ENCODE results near the gene P3H4.

Gene P3H4

DNA sequence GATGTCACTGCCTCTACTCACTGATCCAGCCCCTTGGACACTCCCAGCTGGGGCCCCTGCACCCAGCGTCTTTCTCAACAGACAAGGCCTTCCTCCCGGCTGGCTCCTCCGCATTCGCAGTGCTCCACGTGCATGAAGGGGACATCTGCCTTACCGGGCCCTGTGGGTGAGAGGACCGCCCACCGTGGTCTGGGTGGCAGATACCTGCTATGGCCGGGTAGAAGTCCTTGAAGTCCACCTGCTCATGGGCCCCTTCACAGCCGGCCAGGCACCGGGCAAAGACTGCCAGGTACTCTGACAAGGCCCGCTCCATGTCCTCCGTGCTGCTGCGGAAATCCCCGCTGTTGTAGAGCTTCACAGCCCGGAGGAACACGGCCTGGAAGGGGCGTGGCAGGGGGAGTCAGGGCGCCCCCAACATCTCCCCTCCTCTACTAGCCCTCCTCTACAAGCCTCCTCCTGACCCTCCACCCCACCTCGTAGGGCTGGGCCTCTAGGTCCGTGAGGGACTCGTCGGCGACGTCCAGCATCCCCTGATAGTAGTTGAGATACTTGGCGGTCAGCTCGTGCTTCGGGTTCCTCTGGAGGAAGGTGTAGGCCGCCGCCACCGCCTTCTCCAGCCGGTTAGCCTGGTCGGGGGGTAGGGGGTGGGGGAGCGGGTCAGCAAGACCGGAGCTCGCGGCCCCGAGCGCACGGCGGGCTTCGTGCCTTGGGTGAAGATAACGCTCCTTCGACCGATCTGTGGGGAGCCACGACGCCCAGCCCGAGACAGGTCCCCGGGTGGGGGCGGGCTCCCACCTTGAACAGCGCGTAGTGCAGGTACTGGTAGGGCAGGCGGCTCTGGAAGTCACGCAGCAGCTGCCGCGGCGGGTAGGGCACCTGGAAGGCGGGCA, 845 bp downstream of the P3H4 start:
- Histone ChIP-seq H3K4me1 (ENCODE audit: insufficient read depth, low read length) (no peaks in the 10 kb centered on the region; the same call in 1 of the 2 replicates), H3K36me3 (ENCODE audit: insufficient read depth, low read length) (no peaks in the 10 kb centered on the region), H3K9ac (ENCODE audit: low read depth, low read length) (peak overlapping the region; percentile 70), H3K9me3 (ENCODE audit: control insufficient read depth, insufficient read depth, low read length) (peaks cover 3% of the 10 kb centered on the region; the same call in 1 of the 2 replicates)

DNA sequence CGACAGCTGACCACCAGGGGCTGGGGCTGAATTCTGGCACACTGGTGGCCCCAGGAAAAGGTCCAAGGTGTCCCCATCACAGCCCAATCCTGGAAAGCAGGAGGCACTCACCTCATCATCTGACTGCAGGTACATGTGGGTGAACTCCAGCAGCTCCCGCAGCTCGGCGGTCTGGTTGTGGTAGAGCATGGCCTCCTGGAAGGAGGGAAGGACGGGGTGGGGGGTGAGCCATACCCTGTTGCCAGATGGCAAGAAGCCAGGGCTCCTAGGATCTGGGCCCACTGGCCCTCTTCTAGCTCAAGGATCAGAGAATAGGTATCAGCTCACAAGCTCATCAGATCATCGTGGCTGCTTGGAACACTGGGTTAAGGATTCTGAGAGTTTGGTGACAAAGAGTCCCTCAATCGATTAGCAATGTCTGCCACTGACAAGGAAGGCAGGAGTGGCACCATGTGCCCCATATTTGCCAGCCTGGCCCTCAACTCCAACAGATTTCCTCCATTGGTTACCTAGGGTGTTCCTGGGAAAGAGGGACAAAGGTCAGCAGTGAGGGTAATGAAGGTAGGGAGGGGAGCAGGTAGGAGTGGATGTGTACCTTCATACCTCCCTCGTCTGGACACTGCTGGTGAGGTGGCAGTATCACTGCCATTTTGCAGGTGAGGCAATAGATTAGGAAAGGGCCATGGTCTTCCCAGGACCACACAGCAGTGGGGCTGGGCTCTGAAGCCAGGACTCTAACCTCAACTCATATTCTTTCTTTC, 4.9 kb downstream of the P3H4 start:
- no peaks in the 10 kb centered on the region for H3K36me3 ChIP-seq (ENCODE audit: insufficient read depth, low read length)
- H3K9ac ChIP-seq (ENCODE audit: low read depth, low read length): no peak overlapping the region
- H3K4me1 ChIP-seq (ENCODE audit: insufficient read depth, low read length): no peaks in the 10 kb centered on the region
- peaks cover 3% of the 10 kb centered on the region; the same call in 1 of the 2 replicates for H3K9me3 ChIP-seq (ENCODE audit: control insufficient read depth, insufficient read depth, low read length)

DNA sequence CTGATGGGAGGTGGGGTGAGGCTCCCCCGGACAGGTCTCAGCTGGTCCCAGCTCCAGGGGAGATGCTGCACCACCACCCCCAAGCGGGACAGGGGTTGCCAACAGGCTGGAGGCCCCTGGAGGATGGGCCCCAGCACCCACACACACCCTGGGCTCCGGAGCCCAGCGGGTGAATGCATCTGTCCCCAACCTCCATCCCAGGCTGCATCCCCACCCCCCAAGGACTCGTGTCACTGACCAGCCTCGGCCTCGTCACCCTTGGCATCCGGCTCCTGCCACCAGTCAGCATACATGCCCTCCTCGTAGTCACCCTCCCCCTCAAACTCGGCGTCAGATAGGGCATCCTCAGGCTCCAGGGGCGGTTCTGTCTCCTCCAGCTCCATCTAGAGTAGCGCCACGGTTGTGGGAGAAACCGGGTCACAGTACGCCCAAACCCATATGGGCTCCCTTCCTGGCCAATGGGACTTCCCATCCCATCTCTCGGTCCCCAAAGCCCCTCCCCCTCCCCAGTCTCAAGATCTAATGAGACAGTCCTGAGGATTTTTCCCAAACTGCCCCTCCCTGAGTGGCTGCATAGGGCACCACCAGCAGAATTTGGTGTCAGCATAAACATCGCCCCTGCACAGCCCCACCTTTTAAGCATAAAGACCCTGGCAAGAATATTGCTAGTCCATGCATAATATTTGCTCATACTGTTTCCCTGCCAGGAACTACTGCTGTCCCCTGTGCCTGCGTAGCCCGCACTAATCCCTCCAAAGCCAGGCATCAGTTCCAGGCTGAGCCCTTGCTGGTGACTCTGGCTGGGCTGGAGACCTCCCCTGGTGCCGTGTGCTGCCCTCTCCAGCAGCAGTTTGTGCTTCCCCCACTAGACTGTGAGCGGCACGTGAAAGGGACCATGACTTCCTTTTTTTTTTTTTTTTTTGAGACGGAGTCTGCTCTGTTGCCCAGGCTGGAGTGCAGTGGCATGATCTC, 8.4 kb downstream of the P3H4 start:
- no peak overlapping the region for H3K9ac ChIP-seq (ENCODE audit: low read depth, low read length)
- no peaks in the 10 kb centered on the region for H3K9me3 ChIP-seq (ENCODE audit: control insufficient read depth, insufficient read depth, low read length)
- H3K4me1 ChIP-seq (ENCODE audit: insufficient read depth, low read length): peaks cover 10% of the 10 kb centered on the region; the same call in 1 of the 2 replicates
- H3K36me3 ChIP-seq (ENCODE audit: insufficient read depth, low read length): no peaks in the 10 kb centered on the region

DNA sequence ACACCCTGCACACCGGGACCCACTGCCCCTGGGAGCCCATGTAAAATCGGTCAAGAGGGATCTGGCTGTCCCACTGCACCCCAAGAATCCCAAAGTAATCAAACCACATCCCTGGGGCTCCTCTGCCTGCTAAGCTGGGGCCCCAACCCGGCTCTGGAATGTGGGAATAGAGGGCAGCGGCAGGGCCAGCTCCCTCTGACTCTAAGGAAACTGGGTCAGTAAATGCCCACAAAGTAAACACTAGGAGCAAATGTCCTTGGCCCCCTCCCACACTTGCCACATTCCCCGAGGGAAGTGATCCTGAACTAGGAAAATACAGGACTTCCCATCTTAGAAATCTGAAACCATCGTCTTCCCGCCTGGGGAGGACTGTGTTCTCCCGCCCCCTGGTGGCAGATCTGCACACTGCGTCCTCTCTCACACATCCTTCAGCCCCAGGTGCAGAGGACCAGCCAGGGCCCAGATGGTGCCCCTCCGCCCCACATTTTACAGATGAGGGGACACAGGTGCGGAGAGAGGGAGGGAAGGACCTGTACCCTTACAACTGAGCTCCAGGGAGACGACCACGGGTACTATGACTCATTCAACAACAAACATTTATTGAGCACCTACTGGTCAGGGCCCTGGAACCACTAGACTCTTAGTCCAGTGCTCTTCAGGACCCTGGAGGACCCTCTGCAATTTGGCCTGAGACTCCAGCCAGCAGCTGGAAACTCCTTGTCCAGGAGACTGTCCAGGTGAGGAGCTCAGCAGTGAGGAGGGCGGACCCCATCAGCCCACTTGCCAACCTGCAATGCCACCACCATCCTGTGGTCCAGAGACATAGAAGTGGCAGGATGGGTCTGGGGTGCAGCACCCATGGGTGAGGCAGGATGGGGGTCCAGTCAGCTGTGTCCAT, 10.1 kb downstream of the P3H4 start:
- peak overlapping the region; percentile 26; the same call in 1 of the 2 replicates for H3K9ac ChIP-seq (ENCODE audit: low read depth, low read length)

DNA sequence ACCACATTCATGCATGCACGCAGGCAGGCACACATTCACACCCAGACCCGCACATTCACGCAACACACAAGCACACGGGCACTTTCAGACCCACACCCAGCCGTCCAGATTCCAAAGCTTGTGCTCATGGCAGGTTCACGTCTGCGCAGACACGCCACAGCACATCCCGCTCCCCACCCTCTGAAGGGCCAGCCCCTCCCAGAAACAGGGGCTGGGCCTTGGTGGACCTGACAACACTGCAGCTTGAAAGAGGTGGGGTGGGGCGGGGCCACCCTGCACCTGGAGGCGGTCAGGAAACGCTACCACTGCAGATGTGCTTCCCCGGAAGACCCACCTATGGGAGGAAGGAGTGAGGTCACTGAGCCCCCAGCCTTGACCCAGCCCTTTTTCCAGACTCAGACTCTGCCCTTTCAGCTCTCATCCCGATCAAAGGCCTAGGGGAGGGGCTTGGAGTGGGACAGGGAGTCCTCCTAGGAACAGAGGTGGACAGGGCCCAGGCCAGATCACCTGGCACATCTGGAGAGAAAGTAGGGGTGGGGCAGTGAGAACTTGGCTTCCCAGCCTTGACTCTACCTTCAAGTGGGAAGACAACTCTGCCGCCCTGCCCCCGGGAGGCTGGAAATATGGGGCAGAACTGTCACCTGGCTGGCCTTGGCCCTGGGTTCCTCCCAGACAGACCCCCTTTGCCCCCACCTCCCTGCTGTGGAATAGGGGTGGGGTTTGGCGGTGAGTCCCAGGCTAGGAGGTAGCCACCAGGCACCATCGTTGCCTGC, 11.0 kb downstream of the P3H4 start:
- Histone ChIP-seq H3K9me3 (ENCODE audit: control insufficient read depth, insufficient read depth, low read length) (no peaks in the 10 kb centered on the region), H3K4me1 (ENCODE audit: insufficient read depth, low read length) (peaks cover 10% of the 10 kb centered on the region; the same call in 1 of the 2 replicates), H3K36me3 (ENCODE audit: insufficient read depth, low read length) (no peaks in the 10 kb centered on the region), H3K9ac (ENCODE audit: low read depth, low read length) (peak overlapping the region; percentile 26; the same call in 1 of the 2 replicates)

More for the DNA sequence above, 10.1 kb downstream of the P3H4 start:
- H3K4me1 ChIP-seq (ENCODE audit: insufficient read depth, low read length): peaks cover 10% of the 10 kb centered on the region; the same call in 1 of the 2 replicates
- H3K36me3 ChIP-seq (ENCODE audit: insufficient read depth, low read length): no peaks in the 10 kb centered on the region
- H3K9me3 ChIP-seq (ENCODE audit: control insufficient read depth, insufficient read depth, low read length): no peaks in the 10 kb centered on the region

DNA sequence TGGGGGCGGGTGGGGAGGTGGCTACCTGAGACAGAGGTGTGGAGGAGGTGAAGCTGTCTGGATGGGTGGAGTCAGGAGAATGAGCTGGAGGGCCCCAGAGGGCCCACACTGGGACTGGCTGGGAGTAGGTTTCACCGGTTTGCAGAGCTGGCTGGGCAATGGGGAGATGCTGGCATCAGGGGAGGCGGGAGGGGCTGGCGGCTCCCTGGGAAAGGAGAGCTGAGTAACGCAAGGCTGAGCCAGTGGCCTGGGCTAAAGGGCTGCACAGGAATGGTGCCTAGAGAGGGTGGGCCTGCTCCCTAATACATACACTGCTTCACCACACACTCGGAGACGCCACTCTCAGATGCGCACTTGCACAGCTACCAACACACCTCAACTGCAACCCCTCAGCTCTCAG, 12.4 kb downstream of the P3H4 start:
- no peaks in the 10 kb centered on the region for H3K36me3 ChIP-seq (ENCODE audit: insufficient read depth, low read length)
- H3K9me3 ChIP-seq (ENCODE audit: control insufficient read depth, insufficient read depth, low read length): no peaks in the 10 kb centered on the region
- H3K4me1 ChIP-seq (ENCODE audit: insufficient read depth, low read length): peaks cover 13% of the 10 kb centered on the region; the same call in 1 of the 2 replicates
- H3K9ac ChIP-seq (ENCODE audit: low read depth, low read length): no peak overlapping the region

DNA sequence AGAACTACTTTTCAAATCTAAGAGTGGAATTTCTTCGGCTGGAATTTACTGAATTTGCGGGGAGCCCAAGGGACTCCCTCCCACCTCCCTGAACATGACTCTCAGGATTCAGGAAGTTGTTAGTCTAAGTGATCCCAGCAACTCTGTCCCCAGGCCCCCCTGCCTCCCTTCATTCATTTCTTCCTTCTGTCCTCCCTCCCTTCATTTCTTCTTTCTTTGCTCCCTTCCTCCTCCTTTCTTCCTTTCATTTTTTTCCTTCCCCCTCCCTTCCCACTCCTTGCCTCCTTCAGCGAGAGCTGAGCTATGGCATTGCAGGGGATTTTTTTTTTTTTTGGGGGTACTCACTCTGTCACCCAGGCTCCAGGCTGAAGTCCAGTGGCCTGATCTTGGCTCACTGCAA, 14.4 kb downstream of the P3H4 start:
- Histone ChIP-seq H3K9me3 (ENCODE audit: control insufficient read depth, insufficient read depth, low read length) (no peaks in the 10 kb centered on the region), H3K9ac (ENCODE audit: low read depth, low read length) (no peak overlapping the region), H3K36me3 (ENCODE audit: insufficient read depth, low read length) (no peaks in the 10 kb centered on the region), H3K4me1 (ENCODE audit: insufficient read depth, low read length) (peaks cover 23% of the 10 kb centered on the region; the same call in 1 of the 2 replicates)

DNA sequence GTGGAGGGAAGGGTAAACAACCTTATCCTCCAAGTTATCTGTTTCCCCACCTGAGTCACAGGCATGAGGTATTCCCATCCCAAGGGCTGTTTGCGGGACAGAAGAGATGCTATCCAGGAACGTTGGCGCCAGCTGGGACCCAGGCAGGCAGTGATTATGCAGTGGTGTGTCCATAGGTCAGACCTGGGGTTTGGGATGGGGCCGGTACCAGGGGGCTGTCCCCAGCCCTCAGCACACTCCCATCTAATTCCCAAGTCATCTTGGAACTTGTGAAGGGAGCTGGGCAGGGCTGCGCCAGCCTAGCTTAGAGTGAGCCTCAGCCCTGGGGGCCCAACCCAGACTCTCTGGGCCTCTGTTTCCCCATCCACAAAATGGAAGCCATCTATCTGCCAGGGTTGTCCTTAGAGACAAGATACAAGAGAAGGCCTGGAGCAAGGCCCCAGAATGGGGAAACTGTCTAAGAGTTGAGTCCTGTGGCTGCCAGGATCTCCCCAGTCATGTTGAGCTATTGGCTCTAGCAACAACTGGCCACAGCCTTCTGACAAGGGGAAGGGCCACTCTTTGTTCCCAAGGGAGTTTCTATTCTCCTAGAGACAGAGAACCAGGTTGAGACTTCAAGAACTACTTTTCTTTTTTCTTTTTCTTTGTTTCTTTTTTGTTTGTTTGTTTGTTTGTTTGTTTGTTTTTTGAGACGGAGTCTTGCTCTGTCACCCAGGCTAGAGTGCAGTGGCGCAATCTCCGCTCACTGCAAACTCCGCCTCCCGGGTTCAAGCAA, 15.4 kb downstream of the P3H4 start:
- Histone ChIP-seq H3K9ac (ENCODE audit: low read depth, low read length) (no peak overlapping the region), H3K9me3 (ENCODE audit: control insufficient read depth, insufficient read depth, low read length) (no peaks in the 10 kb centered on the region), H3K4me1 (ENCODE audit: insufficient read depth, low read length) (peaks cover 22% of the 10 kb centered on the region; the same call in 1 of the 2 replicates), H3K36me3 (ENCODE audit: insufficient read depth, low read length) (no peaks in the 10 kb centered on the region)

DNA sequence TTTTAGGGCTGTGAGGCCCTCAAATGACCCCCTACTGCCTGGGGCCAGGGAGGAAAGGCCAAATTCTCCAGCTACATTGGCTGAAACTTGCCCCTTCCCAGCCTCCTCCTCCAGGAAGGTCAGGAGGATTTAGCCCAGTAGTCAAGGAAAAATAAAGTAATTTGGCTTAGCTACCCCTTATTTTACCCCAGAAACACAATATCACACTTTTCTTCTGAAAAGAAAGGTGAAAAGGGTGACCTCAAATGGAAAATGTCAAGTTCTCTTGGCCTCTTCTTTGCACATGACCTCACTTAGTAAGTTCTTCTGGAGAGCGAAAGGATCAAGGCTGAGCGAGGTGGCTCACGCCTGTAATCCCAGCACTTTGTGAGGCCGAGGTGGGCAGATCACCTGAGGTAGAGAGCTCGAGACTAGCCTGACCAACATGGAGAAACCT, 17.2 kb downstream of the P3H4 start:
- Histone ChIP-seq H3K9ac (ENCODE audit: low read depth, low read length) (no peak overlapping the region), H3K9me3 (ENCODE audit: control insufficient read depth, insufficient read depth, low read length) (no peaks in the 10 kb centered on the region), H3K4me1 (ENCODE audit: insufficient read depth, low read length) (peaks cover 14% of the 10 kb centered on the region; the same call in 1 of the 2 replicates), H3K36me3 (ENCODE audit: insufficient read depth, low read length) (no peaks in the 10 kb centered on the region)

DNA sequence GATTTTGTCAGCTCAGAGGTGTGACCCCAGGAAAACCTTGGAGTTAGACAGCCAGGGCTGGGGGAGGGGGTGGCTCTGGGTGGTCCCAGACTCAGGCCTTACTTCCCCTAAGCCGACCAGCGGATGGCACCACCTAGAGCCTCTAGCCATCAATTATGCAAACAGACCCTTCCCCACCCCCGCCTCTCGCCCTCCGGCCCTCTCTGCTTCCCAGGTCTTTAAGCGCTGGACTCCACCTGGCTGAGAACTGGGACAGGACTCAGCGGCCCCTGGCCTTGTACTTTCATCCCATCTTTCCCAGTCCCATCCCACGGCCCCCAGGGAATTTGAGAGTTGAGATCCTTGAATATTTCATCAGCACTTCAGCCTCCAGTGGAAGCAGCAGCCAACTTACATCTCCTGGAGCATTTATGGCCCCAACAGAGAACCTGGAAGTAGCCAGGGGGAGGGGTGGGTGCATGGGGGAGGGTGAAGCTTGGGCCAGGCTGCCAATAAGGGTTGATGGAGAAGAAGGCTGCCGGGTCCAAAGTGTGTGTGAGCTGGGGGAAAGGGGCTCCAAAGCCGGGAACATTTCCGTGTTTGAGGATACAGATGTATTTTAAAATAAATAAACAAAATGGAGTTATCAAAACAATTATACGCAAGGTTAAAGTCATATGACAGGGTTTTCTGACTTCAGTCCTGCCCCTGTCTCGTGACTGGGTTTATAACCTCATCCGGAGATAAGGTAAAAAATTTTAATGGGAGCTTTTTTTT, 17.8 kb downstream of the P3H4 start:
- peak overlapping the region; percentile 12; the same call in 1 of the 2 replicates for H3K9ac ChIP-seq (ENCODE audit: low read depth, low read length)
- peaks cover 13% of the 10 kb centered on the region; the same call in 1 of the 2 replicates for H3K4me1 ChIP-seq (ENCODE audit: insufficient read depth, low read length)
- no peaks in the 10 kb centered on the region for H3K36me3 ChIP-seq (ENCODE audit: insufficient read depth, low read length)
- no peaks in the 10 kb centered on the region for H3K9me3 ChIP-seq (ENCODE audit: control insufficient read depth, insufficient read depth, low read length)
